IPS-18c (cell line): ENCODE data around the gene BST2.
A peak's percentile ranks its signal among the peaks of the same experiment; 100 is the strongest.

Experiments
- H3K4me3 ChIP-seq: 2 replicates; pipeline ENCODE4 v1.7.0; 2013; ENCODE audit warnings: low read depth, mild to moderate bottlenecking, low read length, moderate library complexity; ENCODE audit not compliant: insufficient read depth
- H3K9me3 ChIP-seq: one replicate; pipeline ENCODE4 v1.6.1; 2013; ENCODE audit warnings: mild to moderate bottlenecking, low read length, moderate library complexity; ENCODE audit not compliant: control insufficient read depth, insufficient read depth

The BST2 gene

DNA sequence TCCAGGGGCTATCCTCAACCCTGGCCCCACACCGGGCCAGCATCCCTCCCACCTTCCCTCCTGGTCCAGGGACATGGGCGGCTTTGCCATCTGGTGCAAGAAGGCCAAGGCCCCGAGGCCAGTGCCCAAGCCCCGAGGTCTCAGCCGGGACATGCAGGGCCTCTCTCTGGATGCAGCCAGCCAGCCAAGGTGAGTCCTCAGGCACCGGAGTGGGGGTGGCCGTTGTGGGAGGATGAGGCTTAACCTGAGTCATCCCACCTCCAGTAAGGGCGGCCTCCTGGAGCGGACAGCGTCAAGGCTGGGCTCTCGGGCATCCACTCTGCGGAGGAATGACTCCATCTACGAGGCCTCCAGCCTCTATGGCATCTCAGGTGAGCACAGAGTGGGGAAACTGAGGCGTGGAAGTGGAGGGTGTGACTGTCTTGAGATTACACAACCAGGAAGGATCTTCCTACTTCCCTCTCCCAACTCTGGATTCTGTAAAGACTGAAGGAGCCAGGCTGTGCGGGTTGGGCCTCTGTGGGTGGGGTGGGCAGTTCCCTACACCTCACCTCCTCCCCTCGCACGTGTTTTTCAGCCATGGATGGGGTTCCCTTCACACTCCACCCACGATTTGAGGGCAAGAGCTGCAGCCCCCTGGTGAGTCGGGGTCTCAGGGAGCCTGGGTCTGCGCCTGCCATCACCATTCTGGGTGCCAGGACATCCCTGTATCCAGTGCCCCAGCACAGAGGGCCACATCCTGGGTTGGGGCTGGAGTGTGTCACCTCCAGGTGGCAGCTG lies 18.2 kb upstream of the BST2 start:
- no peaks in the 10 kb centered on the region for H3K9me3 ChIP-seq
- H3K4me3 ChIP-seq = no peak overlapping the region

DNA sequence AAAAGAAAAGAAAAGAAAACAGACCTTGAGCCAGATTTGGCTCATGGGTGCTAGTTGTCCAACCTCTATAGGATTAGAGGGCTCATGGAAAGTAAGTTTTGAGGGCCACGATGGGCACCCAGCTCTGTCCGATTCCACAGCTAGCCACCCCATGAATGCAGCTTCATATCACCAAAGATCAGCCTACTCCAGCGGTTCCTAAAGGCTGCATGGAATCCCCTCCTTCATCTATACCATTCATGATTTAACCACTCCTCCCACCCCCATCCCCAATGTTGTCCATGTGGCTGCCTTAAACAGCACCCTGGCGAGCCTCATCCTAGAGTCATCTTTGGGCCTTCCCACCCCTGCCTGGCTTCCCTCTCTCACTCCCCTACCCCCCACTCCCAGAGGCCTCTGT lies 16.5 kb upstream of the BST2 start:
- Histone ChIP-seq H3K9me3 (no peaks in the 10 kb centered on the region), H3K4me3 (no peak overlapping the region)

- Histone ChIP-seq H3K9me3 (no peaks in the 10 kb centered on the region), H3K4me3 (peak overlapping the region; percentile 70)
These were observed 15.1 kb upstream of the BST2 start for GRCh38 chr19:17420475-17420924.

DNA sequence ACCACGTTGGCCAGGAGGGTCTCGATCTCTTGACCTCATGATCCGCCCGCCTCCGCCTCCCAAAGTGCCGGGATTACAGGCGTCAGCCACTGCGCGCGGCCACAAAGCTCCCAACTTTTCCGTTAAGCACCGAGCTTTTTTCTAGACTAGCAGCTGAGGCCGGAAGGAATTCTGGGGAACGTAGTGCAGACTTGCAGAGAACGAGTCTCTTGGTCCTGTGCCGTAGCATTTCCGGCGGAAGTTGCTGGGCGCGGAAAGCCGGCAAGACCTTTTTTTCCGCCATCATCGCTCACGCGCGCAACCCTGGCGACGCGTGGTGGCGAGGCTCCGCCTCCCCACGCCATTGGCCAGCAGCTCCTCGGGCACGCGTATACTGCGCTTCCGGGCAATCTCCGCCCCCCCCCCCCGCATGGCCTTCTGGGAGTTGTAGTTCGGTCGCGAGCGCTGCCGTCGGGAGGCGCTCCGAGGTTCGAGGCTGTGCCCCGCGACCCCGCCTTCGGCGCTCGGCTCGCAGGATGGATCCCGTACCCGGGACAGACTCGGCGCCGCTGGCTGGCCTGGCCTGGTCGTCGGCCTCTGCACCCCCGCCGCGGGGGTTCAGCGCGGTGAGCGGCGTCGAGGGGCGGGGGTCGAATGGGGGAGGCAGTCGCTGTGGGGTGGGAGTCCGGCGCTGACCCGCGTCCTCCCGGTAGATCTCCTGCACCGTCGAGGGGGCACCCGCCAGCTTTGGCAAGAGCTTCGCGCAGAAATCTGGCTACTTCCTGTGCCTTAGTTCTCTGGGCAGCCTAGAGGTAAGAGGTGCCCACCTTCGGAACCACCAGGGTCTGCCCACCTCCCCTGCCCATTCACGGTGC lies 14.4 kb upstream of the BST2 start, which contains the start of gene MVB12A:
TSS of gene MVB12A (plus strand) at position 427 of the 854 bp plus-strand sequence. CDS start at position 516, 89 bp downstream.
- Histone ChIP-seq H3K4me3 (peak within 1 kb of the TSS; percentile 70), H3K9me3 (no peaks in the 10 kb centered on the region)

- Histone ChIP-seq H3K4me3 (peak overlapping the region; percentile 34; the same call in 1 of the 2 replicates), H3K9me3 (peaks cover 4% of the 10 kb centered on the region)
These were observed 13.8 kb upstream of the BST2 start for GRCh38 chr19:17419154-17419620.

DNA sequence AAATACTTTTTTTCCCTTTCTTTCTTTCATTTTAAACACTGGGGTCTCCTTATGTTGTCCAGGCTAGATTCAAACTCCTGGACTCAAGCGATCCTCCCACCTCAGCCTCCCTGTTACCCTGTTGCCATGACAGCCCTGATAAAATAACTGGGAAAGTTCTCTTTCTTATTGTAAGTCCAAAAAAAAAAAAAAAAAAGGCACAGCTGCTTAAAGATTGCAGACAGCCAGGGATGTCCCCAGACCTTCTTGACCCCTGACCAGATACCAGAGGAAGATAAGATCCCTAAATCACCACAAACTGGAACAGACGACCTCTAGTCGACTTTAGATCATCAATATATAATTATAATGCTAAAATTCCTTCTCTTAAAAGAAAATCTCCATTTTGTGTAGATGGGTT lies 13.3 kb upstream of the BST2 start:
- peaks cover 4% of the 10 kb centered on the region for H3K9me3 ChIP-seq
- H3K4me3 ChIP-seq = no peak overlapping the region

DNA sequence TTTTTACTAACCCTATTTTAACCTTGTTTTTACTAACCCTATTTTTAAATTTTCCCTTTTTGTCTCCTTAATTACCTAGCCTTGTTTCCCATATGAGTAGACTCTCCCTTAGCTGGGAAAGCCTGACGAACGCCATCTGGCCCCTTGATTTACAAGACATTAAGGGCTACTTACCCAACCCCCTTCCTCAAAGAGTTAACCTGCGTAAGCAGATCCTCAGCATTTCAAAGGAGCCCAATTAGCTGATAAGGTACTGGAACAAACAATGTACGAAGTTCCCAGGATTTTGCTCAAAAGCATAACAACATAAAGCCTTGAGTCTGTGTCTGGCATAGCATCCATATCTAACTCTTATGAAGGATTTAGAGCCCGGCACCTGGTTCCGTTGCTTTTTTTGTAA lies 9.7 kb upstream of the BST2 start:
- peaks cover 4% of the 10 kb centered on the region for H3K9me3 ChIP-seq
- H3K4me3 ChIP-seq = no peak overlapping the region; the same call in 1 of the 2 replicates

DNA sequence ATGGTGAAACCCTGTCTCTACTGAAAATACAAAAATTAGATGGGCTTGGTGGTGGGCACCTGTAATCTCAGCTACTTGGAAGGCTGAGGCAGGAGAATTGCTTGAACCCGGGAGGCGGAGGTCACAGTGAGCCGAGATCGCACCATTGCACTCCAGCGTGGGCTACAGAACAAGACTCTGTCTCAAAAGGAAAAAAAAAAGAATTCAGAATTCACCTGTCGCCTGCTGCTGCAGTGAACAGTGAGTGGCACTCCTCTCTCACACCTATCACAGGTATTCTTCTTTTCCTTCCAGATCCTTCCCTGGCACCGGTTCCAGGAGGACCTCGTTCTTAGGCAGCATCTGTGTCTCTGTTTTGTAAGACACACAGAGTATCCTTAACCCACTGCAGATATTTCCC lies 8.7 kb upstream of the BST2 start:
- Histone ChIP-seq H3K4me3 (no peak overlapping the region), H3K9me3 (peaks cover 4% of the 10 kb centered on the region)

DNA sequence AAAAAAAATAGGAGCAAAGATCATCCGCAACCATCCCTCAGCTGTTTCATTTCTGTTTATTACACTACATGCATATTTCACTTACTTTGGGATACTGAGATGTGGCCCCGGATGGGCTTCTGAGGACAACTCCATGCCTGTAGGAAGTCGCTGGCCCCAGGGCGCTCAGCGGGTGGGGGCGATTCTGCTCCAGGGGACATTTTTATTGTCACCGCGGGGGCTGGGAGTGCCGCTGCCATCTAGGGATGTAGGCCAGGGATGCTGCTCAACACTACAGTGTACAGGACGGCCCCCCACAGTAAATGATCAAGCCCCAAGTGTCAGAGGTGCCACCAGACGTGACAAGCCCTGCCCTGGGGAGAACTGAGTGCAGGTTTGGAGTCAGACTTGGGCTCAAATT lies 6.4 kb upstream of the BST2 start:
- H3K9me3 ChIP-seq = peaks cover 4% of the 10 kb centered on the region
- no peak overlapping the region for H3K4me3 ChIP-seq

DNA sequence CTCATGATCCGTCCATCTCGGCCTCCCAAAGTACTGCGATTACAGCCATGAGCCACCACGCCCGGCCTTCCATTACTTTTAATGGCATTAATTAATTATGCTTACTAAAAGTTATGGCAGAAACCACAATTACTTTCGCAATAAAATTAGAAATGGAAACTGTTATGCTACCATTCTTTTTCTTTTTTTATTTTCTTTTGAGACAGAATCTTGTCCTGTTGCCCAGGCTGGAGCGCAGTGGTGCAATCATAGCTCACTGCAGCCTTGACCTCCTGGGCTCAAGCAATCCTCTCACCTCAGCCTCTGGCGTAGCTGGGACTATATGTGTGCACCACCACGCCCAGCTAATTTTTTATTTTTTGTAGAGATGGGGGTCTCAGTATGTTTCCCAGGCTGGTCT lies 4.6 kb upstream of the BST2 start:
- no peak overlapping the region for H3K4me3 ChIP-seq

DNA sequence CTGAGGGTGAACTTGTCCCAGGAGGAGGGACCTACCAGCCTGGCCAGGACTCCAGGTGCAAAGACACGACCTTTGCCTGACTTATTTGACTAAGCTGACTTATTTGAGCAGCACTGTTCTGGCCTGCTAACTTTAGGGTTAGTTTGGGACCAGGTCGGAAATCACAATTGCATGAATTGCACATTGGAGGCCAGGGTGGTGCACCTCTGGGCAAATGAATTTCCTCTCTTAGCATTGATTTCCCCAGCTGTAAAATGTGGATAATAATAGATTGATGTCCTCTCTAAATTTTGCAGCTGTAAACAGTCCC lies 1.4 kb upstream of the BST2 start:
- H3K9me3 ChIP-seq = no peaks in the 10 kb centered on the region
- H3K4me3 ChIP-seq = no peak overlapping the region

More for the DNA sequence above, 4.6 kb upstream of the BST2 start:
- peaks cover 4% of the 10 kb centered on the region for H3K9me3 ChIP-seq

- H3K4me3 ChIP-seq = no peak overlapping the region
These were observed 836 bp upstream of the BST2 start for GRCh38 chr19:17406046-17406886.

GRCh38 chr19:17404621-17405249 lies 695 bp downstream of the BST2 start:
- H3K4me3 ChIP-seq = peak overlapping the region; percentile 58; the same call in 1 of the 2 replicates
- H3K9me3 ChIP-seq = no peaks in the 10 kb centered on the region

More at GRCh38 chr19:17406046-17406886, 836 bp upstream of the BST2 start:
- H3K9me3 ChIP-seq = no peaks in the 10 kb centered on the region

DNA sequence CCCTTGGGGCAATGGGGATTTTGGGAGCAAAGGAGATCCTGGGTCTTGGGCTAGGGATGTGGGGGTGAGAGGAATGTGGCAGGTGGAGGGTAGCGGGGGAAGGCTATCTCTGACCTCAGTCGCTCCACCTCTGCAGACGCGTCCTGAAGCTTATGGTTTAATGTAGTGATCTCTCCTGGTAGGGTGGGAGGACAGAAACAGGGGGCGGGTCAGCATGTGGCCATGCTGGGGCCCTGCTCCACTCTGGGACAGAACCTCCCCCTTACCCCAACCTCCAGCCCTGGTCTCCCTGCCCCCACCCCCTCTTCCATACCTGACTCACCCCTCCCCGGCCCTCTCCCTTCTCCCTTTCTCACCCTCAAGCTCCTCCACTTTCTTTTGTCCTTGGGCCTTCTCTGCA lies 1.4 kb downstream of the BST2 start:
- Histone ChIP-seq H3K4me3 (peak overlapping the region; percentile 58), H3K9me3 (no peaks in the 10 kb centered on the region)

DNA sequence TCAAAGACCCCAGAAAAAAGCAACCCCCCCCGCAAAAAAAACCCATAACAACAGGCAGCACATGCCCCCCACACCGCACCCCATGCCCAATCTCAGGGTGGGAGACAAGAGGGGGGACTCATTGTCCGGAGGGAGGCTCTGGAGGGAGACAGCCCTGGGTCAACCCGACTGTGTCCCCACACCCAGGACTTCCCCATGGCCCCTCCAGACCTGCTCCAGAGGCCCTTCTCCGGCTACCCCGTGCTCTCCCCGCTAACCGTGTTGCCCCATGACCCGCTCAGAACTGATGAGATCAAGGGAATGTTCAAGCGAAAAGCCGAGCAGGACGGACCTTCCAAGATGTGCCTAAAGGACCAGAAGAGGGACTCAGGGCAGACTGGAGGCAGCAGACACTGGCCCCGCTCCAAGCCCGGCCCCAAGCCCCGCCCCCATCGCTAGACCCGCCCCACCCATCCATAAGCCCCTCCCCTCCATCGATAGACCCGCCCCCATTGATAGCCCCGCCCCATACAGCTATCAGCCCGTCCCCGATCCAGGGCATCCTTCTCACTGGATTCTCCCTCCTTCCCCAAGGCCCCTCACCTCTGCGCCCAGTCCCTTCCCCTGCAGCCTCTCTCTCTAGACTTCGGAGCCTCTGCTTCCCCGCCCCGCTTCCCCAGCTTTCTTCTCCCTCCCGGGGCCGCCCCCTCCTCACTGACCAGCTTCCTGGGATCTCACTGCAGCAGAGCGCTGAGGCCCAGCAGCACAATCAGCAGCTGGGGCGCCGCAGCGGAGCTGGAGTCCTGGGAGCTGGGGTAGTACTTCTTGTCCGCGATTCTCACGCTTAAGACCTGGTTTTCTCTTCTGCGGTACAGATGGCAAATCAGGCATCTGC lies 2.2 kb downstream of the BST2 start:
- Histone ChIP-seq H3K4me3 (peak overlapping the region; percentile 58; the same call in 1 of the 2 replicates), H3K9me3 (no peaks in the 10 kb centered on the region)

DNA sequence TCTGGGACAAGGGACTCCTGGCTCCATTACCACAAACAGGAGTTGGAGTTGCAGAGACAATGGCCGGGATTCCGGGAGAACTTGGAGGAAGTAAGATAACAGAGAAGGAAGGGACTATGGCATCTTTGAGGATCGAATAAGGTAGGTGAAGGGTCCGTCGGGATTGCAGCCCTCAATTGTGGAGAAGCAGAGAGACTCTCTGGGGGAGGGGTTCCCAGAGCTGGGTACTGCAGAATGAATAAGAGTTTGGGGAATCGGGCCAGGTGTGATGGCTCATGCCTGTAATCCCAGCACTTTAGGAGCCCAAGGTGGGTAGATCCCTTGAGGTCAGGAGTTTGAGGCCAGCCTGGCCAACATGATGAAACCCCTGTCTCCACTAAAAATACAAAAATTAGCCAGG lies 3.8 kb downstream of the BST2 start:
- no peaks in the 10 kb centered on the region for H3K9me3 ChIP-seq
- no peak overlapping the region for H3K4me3 ChIP-seq
